Neural progenitor cell (in vitro differentiated cells): ENCODE data around the gene ATOH8. TPM values are rescaled to one million over a fixed set of nuclear protein-coding genes. Genes with fewer than 3 reads are reported as not detected.
A peak's percentile ranks its signal among the peaks of the same experiment; 100 is the strongest.

Experiments
- DNase-seq: peaks from one replicate; pipeline ENCODE4 v3.0.0-alpha.2; 2016; ENCODE audit warnings: low spot score
- H2AFZ ChIP-seq: fragments of 200-600 bp; sonication (generic); replicated peaks from 2 replicates; pipeline ENCODE4 v1.6.1; 2016; ENCODE audit warnings: antibody characterized with exemption
- H3F3A ChIP-seq: fragments of 200-600 bp; sonication (generic); 2 replicates; pipeline ENCODE4 v1.6.1; 2016; ENCODE audit warnings: antibody characterized with exemption, low read depth
- H3K27ac ChIP-seq: fragments of 200-600 bp; sonication (generic); 2 replicates; pipeline ENCODE4 v1.5.1; 2016; ENCODE audit warnings: mild to moderate bottlenecking
- H3K27me3 ChIP-seq: fragments of 200-600 bp; sonication (generic); 2 replicates; pipeline ENCODE4 v1.6.1; 2016; ENCODE audit warnings: mild to moderate bottlenecking, moderate library complexity
- H3K36me3 ChIP-seq: fragments of 200-600 bp; sonication (generic); 2 replicates; pipeline ENCODE4 v1.5.1; 2016
- H3K4me1 ChIP-seq: fragments of 200-600 bp; sonication (generic); 2 replicates; pipeline ENCODE4 v1.6.1; 2016; ENCODE audit warnings: mixed run types
- H3K4me2 ChIP-seq: fragments of 200-600 bp; sonication (generic); 2 replicates; pipeline ENCODE4 v1.6.1; 2016
- H3K4me3 ChIP-seq: fragments of 200-600 bp; sonication (generic); 2 replicates; pipeline ENCODE4 v1.5.1; 2016
- H3K79me2 ChIP-seq: fragments of 200-600 bp; sonication (generic); 2 replicates; pipeline ENCODE4 v1.6.1; 2016; ENCODE audit warnings: low read depth
- H3K9ac ChIP-seq: fragments of 200-600 bp; sonication (generic); 2 replicates; pipeline ENCODE4 v1.6.1; 2016
- H3K9me3 ChIP-seq: fragments of 200-600 bp; sonication (generic); 2 replicates; pipeline ENCODE4 v1.5.1; 2016; ENCODE audit warnings: low read depth
- H4K20me1 ChIP-seq: fragments of 200-600 bp; sonication (generic); 2 replicates; pipeline ENCODE4 v1.6.1; 2016; ENCODE audit warnings: low read depth
- H3K27ac Mint-ChIP-seq: 3 replicates; pipeline ENCODE4 v1.8.0; 2021; ENCODE audit warnings: mixed read lengths
- H3K27me3 Mint-ChIP-seq: 2 replicates; pipeline ENCODE4 v1.8.0; 2022; ENCODE audit warnings: low read depth, mild to moderate bottlenecking, inconsistent platforms, moderate library complexity, mixed read lengths; ENCODE audit not compliant: insufficient read depth
- H3K36me3 Mint-ChIP-seq: 3 replicates; pipeline ENCODE4 v1.8.0; 2021; ENCODE audit warnings: mixed read lengths
- H3K4me1 Mint-ChIP-seq: 3 replicates; pipeline ENCODE4 v1.8.0; 2021; ENCODE audit warnings: mixed read lengths
- H3K4me3 Mint-ChIP-seq: 3 replicates; pipeline ENCODE4 v1.8.0; 2021; ENCODE audit warnings: mild to moderate bottlenecking, moderate library complexity, mixed read lengths
- H3K9me3 Mint-ChIP-seq: 3 replicates; pipeline ENCODE4 v1.8.0; 2020; ENCODE audit warnings: mixed read lengths
- EZH2 ChIP-seq: fragments of 200-600 bp; sonication (generic); IDR thresholded peaks from 2 replicates; pipeline ENCODE4 v1.6.1; 2017; ENCODE audit warnings: antibody characterized with exemption, mild to moderate bottlenecking, moderate library complexity
- EZH2phosphoT487 ChIP-seq: fragments of 200-600 bp; sonication (generic); IDR thresholded peaks from 2 replicates; pipeline ENCODE4 v1.6.1; 2017; ENCODE audit warnings: antibody characterized with exemption
- total RNA-seq: library from RNA; depleted of rRNA; stranded (reverse); fragments of >200 nt; gene quantifications from 2 replicates; pipeline ENCODE4 v1.2.3, GENCODE V29; 2015; ENCODE audit warnings: low replicate concordance
- TF ChIP-seq, protein P1 (sequence below): fragments of 200-600 bp; sonication (generic); IDR thresholded peaks from 2 replicates; pipeline ENCODE4 v1.5.1; 2017; ENCODE audit warnings: antibody characterized with exemption, mild to moderate bottlenecking

The ATOH8 gene
- total RNA-seq, 1 donor from 2014 or later: not detected

DNA sequence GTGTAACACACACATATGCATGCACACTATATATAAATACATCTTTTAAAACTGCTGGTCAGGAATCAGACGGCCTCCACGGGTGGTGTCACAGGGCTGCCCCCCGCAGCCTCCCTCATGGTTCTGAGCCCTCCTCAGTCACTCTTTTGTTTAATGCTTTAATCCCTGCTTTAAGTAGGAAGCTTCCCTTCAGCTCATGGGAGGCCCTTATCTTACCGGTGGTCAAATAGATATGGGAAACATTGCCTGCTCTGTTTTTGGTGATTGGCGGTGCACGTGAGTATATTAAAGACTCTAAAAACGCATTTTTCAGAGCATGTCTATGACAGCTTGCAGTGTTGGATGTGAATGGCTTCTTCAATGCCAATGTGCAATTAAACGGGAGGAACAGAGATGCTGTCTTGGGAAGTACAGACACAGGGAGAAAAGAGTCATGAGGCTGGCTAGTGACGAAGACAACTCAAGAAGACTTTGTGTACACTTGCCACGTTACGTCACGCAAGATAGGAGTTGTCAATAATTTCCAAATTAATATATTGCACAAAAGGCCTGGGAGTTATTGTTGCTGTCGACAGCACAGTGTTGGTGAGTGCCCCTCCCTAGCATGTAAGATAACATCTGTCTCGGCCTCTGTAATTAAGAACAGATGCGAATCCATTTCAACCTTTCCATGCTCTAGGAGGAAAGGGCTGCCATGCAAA lies 36.3 kb upstream of the ATOH8 start:
- peak overlapping the region; percentile 51 for H3K4me2 ChIP-seq
- H3K36me3 Mint-ChIP-seq: no peaks in the 10 kb centered on the region

DNA sequence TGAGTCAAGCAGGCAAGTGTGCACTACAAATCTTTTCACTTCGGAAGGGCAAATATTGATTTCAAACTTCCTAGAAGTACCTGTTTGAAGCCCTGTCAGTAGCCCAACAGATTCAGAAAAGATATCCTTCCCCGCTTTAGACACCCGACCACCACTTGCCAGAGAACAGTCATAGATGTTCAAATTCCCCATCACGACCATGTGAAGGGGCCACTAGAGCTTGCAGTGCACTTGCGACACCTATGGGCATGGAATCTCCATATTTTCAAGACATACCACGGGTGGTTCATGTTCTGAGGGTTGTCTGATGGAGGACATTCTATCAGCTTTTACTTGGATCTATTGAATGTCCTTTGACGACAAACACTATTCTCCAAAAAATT lies 35.8 kb upstream of the ATOH8 start:
- no peak for TF ChIP-seq EZH2phosphoT487
- TF ChIP-seq, protein P1, sequence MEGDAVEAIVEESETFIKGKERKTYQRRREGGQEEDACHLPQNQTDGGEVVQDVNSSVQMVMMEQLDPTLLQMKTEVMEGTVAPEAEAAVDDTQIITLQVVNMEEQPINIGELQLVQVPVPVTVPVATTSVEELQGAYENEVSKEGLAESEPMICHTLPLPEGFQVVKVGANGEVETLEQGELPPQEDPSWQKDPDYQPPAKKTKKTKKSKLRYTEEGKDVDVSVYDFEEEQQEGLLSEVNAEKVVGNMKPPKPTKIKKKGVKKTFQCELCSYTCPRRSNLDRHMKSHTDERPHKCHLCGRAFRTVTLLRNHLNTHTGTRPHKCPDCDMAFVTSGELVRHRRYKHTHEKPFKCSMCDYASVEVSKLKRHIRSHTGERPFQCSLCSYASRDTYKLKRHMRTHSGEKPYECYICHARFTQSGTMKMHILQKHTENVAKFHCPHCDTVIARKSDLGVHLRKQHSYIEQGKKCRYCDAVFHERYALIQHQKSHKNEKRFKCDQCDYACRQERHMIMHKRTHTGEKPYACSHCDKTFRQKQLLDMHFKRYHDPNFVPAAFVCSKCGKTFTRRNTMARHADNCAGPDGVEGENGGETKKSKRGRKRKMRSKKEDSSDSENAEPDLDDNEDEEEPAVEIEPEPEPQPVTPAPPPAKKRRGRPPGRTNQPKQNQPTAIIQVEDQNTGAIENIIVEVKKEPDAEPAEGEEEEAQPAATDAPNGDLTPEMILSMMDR: no peak
- no peak for TF ChIP-seq EZH2
- H3K4me1 ChIP-seq: peaks cover 22% of the 10 kb centered on the region
- peaks cover 24% of the 10 kb centered on the region for H3K4me1 Mint-ChIP-seq
- H3F3A ChIP-seq: peaks cover 4% of the 10 kb centered on the region
- H3K4me3 ChIP-seq: no peak overlapping the region
- no peak overlapping the region for H3K4me3 Mint-ChIP-seq
- no peak overlapping the region for H2AFZ ChIP-seq
- H3K9me3 ChIP-seq: no peaks in the 10 kb centered on the region
- no peak overlapping the region for H3K27ac Mint-ChIP-seq
- H3K36me3 ChIP-seq: no peaks in the 10 kb centered on the region
- H3K27me3 Mint-ChIP-seq: peaks cover 12% of the 10 kb centered on the region
- H3K9ac ChIP-seq: no peak overlapping the region
- H3K79me2 ChIP-seq: no peaks in the 10 kb centered on the region
- H3K27me3 ChIP-seq: no peaks in the 10 kb centered on the region
- DNase-seq: no peak
- peaks cover 9% of the 10 kb centered on the region for H3K9me3 Mint-ChIP-seq
- H3K4me2 ChIP-seq: peak overlapping the region; percentile 51
- H4K20me1 ChIP-seq: no peaks in the 10 kb centered on the region
- no peaks in the 10 kb centered on the region for H3K36me3 Mint-ChIP-seq
- no peak overlapping the region for H3K27ac ChIP-seq

More for the DNA sequence above, 36.3 kb upstream of the ATOH8 start:
- no peaks in the 10 kb centered on the region for H3K36me3 ChIP-seq
- H3K27me3 ChIP-seq: no peaks in the 10 kb centered on the region
- H3K9me3 ChIP-seq: no peaks in the 10 kb centered on the region
- no peak overlapping the region for H3K9ac ChIP-seq
- no peak overlapping the region for H2AFZ ChIP-seq
- H3K4me3 ChIP-seq: no peak overlapping the region
- H3K79me2 ChIP-seq: no peaks in the 10 kb centered on the region
- DNase-seq: peak; percentile 73
- H3F3A ChIP-seq: peaks cover 4% of the 10 kb centered on the region
- H3K27me3 Mint-ChIP-seq: peaks cover 12% of the 10 kb centered on the region
- H4K20me1 ChIP-seq: no peaks in the 10 kb centered on the region
- no peak overlapping the region for H3K27ac Mint-ChIP-seq
- H3K4me3 Mint-ChIP-seq: no peak overlapping the region
- no peak for TF ChIP-seq EZH2
- H3K4me1 ChIP-seq: peaks cover 22% of the 10 kb centered on the region
- H3K9me3 Mint-ChIP-seq: peaks cover 9% of the 10 kb centered on the region
- no peak overlapping the region for H3K27ac ChIP-seq
- peaks cover 24% of the 10 kb centered on the region for H3K4me1 Mint-ChIP-seq

DNA sequence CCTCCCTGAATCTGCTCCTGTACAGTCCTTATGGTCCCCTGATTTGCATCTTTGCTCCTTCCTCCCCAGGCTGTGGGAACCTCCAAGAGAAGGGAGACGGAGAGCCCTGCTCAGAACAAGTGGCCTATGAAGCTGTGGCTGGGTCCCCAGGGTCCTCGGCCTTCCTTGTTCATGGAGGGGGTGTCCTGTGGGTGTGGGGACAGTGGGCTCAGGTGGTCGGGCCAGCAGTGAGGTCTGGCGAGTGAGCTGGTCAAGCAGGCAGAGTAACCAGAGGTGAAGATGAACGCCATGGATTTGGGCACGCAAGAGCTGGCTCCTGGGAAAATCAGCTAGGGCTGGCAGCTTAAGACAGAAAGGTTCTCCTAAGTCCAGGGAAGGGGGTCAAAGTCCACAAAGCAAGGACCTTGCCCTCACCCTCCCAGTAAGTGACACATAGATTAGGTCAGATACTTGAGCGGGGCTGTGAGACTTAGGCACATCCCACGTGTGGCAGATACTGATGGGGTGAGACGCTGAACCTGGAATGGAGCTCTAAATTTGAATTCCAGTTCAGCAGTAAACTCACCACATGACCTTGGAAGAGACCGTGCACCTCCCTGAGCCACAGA lies 34.8 kb upstream of the ATOH8 start:
- peaks cover 4% of the 10 kb centered on the region for H3F3A ChIP-seq
- TF ChIP-seq EZH2phosphoT487 (no peak), EZH2 (no peak)
- TF ChIP-seq, protein P1: no peak
- Mint-ChIP-seq H3K4me3 (no peak overlapping the region), H3K4me1 (peaks cover 24% of the 10 kb centered on the region), H3K27me3 (peaks cover 13% of the 10 kb centered on the region), H3K27ac (peak overlapping the region; percentile 21), H3K9me3 (peaks cover 9% of the 10 kb centered on the region), H3K36me3 (no peaks in the 10 kb centered on the region)
- H3K79me2 ChIP-seq: no peaks in the 10 kb centered on the region
- no peaks in the 10 kb centered on the region for H3K27me3 ChIP-seq
- no peak for DNase-seq
- H3K9me3 ChIP-seq: no peaks in the 10 kb centered on the region
- no peak overlapping the region for H3K4me2 ChIP-seq
- H4K20me1 ChIP-seq: no peaks in the 10 kb centered on the region
- H3K9ac ChIP-seq: no peak overlapping the region
- no peak overlapping the region for H3K27ac ChIP-seq
- H3K4me3 ChIP-seq: no peak overlapping the region
- peaks cover 22% of the 10 kb centered on the region for H3K4me1 ChIP-seq
- H2AFZ ChIP-seq: no peak overlapping the region
- H3K36me3 ChIP-seq: no peaks in the 10 kb centered on the region
